Psoas muscle (tissue), 8 donors: ENCODE results near the gene MYO1E. TPM values are rescaled to one million over a fixed set of nuclear protein-coding genes. Genes with fewer than 3 reads are reported as not detected.

Experiments
- ATAC-seq, 4 donors: fragments of 200-7000 bp; cut with Tn5 transposase; one replicate each; pipeline ENCODE4 v1.9.1; 2020; ENCODE audit warnings: moderate library complexity in 3 of 4, mild to moderate bottlenecking in 2 of 4
- DNase-seq, 2 donors: peaks; one replicate each; pipeline ENCODE4 v3.0.0-alpha.2; 2020
- H3K27ac ChIP-seq: fragments of 200-600 bp; one replicate; pipeline ENCODE4 v1.8.0; 2022
- H3K27me3 ChIP-seq, 3 donors: fragments of 200-600 bp in 1 of 3; one replicate each; pipeline versions ENCODE4 v1.6.1 to v1.8.0; 2013 to 2022; ENCODE audit warnings: low read length in 2 of 3, mild to moderate bottlenecking in 2 of 3, moderate library complexity in 1 of 3; ENCODE audit not compliant: insufficient read depth in 3 of 3
- H3K36me3 ChIP-seq, 2 donors: fragments of 200-600 bp in 1 of 2; one replicate each; pipeline versions ENCODE4 v1.6.1 to v1.8.0; 2013 to 2022; ENCODE audit warnings: low read depth in 1 of 2, mild to moderate bottlenecking in 1 of 2, moderate library complexity in 1 of 2; ENCODE audit not compliant: insufficient read depth in 1 of 2
- H3K4me1 ChIP-seq: fragments of 200-600 bp; one replicate; pipeline ENCODE4 v1.8.0; 2022
- H3K4me3 ChIP-seq: fragments of 200-600 bp; one replicate; pipeline ENCODE4 v1.8.0; 2022; ENCODE audit warnings: mild to moderate bottlenecking
- H3K9me3 ChIP-seq: fragments of 200-600 bp; one replicate; pipeline ENCODE4 v1.8.0; 2022
- WGBS, 3 donors: extraction: QIAGEN DNeasy Blood & Tissue Kit; methylation state at CpG; one replicate each; pipeline versions ENCODE4 v1.1.6 to v1.1.7; 2013; 5-methylcytosine and 5-hydroxymethylcytosine counted together
- intact Hi-C, 2 donors: fragments of 100-400 bp; cut with DNase I; formaldehyde crosslinking; loops; one replicate each; pipeline versions ENCODE4 v1.11.0 to v1.14.2; 2022
- polyA plus RNA-seq, 3 donors: library from polyadenylated mRNA; stranded (reverse); fragments of 200-250 nt; gene quantifications; one replicate each; pipeline ENCODE4 v1.2.3, GENCODE V29; 2013
- total RNA-seq, 4 donors: library from RNA; stranded (reverse); fragmentation: NEBNext Ultra II Directional in 2 of 4; extraction: Animal tissue kit (Norgen Biotek cat#: 25700) in 2 of 4; gene quantifications; one replicate each; pipeline versions ENCODE4 v1.2.1 to v1.2.4, GENCODE V29; 2021 to 2023
- TF ChIP-seq, protein P1 (sequence below): fragments of 200-600 bp; IDR thresholded peaks from one replicate; pipeline ENCODE4 v1.8.0; 2022; ENCODE audit warnings: antibody characterized with exemption
- donor health status: healthy with polysubstance abuse.
- donor health status: DM: no; HTN: no; CAD: no; lungs with moderate emphysema.
- donor health status: Bipolar disorder and iron deficiency.
- donor health status: healthy.
- donor health status: DM: yes; HTN: yes; CAD: no.
- donor health status: DM: no; HTN: no; CAD: no.
- donor health status: DM: no; HTN: no; CAD: no.
- donor health status: DM: yes; HTN: yes; CAD: no.

The MYO1E gene
- total and polyA plus RNA-seq, 7 donors: 10.0 to 53.7 (median 26.3) TPM

DNA sequence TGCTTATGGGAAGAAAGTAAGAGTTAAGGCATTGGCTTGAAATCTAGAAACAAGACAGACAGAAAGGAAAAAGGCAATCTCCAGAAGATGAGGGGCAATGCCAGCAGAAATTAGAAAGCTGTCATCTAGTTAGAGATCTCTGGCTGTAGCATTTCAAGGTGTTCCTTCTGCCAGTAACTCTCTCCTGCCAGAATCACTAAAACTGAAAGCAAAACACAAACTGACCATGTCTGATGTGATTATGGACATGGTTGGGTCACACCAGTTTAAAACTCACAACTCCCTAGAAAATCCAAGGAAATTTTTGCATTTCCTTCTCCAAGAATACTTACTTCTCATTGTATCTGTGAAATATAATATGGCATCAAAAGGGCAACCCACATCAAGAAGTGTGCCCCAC, 83.1 kb downstream of the MYO1E start:
- H3K4me3 ChIP-seq: no peak overlapping the region
- no peaks in the 10 kb centered on the region for H3K36me3 ChIP-seq
- ATAC-seq: no peak
- TF ChIP-seq, protein P1, sequence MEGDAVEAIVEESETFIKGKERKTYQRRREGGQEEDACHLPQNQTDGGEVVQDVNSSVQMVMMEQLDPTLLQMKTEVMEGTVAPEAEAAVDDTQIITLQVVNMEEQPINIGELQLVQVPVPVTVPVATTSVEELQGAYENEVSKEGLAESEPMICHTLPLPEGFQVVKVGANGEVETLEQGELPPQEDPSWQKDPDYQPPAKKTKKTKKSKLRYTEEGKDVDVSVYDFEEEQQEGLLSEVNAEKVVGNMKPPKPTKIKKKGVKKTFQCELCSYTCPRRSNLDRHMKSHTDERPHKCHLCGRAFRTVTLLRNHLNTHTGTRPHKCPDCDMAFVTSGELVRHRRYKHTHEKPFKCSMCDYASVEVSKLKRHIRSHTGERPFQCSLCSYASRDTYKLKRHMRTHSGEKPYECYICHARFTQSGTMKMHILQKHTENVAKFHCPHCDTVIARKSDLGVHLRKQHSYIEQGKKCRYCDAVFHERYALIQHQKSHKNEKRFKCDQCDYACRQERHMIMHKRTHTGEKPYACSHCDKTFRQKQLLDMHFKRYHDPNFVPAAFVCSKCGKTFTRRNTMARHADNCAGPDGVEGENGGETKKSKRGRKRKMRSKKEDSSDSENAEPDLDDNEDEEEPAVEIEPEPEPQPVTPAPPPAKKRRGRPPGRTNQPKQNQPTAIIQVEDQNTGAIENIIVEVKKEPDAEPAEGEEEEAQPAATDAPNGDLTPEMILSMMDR: no peak
- H3K9me3 ChIP-seq: no peaks in the 10 kb centered on the region
- H3K27ac ChIP-seq: no peak overlapping the region
- no peaks in the 10 kb centered on the region for H3K27me3 ChIP-seq
- peaks cover 11% of the 10 kb centered on the region for H3K4me1 ChIP-seq
- no peak for DNase-seq
- intact Hi-C loops: no loop called here

DNA sequence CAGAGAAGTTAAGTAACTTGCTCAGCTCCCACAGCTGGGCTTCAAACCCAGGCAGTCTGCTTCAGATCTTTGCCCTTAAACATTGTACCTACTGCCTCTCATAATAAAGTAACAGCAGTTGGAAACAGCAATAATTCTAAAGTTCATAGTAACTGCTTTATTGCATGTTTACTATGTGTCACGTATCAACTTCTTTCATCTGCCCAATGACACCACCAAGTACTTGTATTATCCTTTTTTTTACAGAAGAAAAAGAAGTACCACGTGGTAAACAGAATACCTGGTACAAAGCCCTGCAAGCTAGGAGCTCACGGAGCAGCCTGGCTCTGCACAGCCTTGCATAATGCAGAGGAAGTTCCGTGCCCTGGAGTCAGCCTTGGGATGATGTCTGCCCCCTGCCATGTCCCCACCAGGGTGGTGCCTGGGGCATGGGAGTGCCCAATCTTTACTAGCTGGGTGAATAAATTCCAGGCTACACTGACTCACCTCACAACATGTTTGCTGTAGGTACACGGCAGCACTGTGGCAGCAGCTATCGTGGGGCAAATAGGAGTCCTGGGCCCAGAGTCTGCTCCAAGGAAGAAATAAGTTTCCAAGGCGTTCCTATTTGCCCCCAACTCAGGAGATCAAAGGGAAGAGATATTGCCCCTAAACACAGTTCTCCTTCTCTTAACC, 88.8 kb downstream of the MYO1E start:
- Histone ChIP-seq H3K36me3 (no peaks in the 10 kb centered on the region), H3K27ac (no peak overlapping the region), H3K4me1 (no peaks in the 10 kb centered on the region), H3K4me3 (no peak overlapping the region), H3K27me3 (no peaks in the 10 kb centered on the region), H3K9me3 (no peaks in the 10 kb centered on the region)
- no peak for ATAC-seq
- DNase-seq: no peak
- 86 to 91% (median 88%) methylated on average over 7 of the region's 7 CpGs for WGBS, 3 donors
- intact Hi-C loops: no loop called here
- TF ChIP-seq, protein P1: no peak

DNA sequence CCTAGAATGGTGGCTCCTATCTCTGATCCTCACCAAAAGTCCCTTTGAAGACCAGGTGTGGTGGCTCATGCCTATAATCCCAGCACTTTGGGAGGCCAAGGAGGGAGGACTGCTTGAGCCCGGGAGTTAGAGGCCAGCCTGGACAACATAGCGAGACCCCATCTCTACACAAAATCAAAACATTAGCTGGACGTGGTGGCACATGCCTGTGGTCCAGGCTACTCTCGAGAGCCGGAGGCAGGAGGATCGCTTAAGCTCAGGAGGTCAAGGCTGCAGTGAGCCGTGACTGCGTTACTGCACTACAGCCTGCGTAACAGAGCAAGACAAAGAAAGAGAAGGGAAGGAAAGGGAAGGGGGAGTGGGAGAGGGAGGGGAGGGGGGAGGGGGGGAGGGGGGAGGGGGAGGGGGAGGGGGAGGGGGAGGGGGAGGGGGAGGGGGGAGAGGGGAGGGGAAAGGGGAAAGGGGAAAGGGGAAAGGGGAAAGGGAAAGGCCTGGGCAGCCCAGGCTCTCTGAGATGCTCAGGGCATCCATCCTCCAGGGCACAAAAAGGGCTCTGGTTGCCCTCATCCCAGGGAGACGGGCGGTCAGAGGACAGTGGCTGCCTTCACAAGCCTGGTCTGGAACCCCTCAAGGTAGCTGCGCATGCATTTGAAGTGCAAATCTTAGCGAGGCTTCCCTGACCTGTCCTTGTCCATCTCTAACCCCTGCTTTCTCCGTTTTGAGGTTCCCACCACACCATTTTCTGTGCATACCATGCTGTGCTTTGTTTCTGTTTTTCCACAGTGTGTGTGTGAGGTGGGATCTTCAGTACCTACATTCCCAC, 89.9 kb downstream of the MYO1E start:
- no peak for ATAC-seq
- Histone ChIP-seq H3K36me3 (no peaks in the 10 kb centered on the region), H3K27me3 (no peaks in the 10 kb centered on the region), H3K4me3 (no peak overlapping the region), H3K4me1 (no peaks in the 10 kb centered on the region), H3K9me3 (no peaks in the 10 kb centered on the region), H3K27ac (no peak overlapping the region)
- 87 to 93% (median 88%) methylated on average over 11 to 14 of the region's 14 CpGs for WGBS, 3 donors
- intact Hi-C loops: no loop called here
- TF ChIP-seq, protein P1: no peak
- no peak for DNase-seq

DNA sequence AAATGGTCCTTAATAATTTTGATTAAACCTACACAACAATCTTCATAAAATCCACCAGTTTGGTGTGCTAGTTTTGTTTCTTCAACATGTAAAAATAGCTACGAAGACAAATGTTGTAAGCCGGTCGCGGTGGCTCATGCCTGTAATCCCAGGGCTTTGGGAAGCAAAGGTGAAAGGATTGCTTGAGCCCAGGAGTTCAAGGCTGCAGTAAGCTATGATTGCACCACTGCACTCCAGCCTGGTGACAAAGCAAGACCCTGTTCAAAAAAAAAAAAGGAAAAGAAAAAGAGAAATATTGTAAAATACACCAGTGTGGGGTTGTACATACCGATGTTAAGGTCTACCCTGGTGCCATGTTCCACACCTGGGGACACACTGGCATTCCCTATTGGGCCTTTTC, 91.0 kb downstream of the MYO1E start:
- no peaks in the 10 kb centered on the region for H3K27me3 ChIP-seq
- H3K36me3 ChIP-seq: no peaks in the 10 kb centered on the region
- no peak overlapping the region for H3K4me3 ChIP-seq
- H3K9me3 ChIP-seq: no peaks in the 10 kb centered on the region
- ATAC-seq (no peak), DNase-seq (no peak)
- WGBS, 3 donors: 83 to 92% (median 87%) methylated on average over 5 of the region's 5 CpGs
- intact Hi-C loops: no loop called here
- H3K27ac ChIP-seq: no peak overlapping the region
- no peaks in the 10 kb centered on the region for H3K4me1 ChIP-seq
- TF ChIP-seq, protein P1: no peak
